Kidney (tissue), 14 donors: ENCODE data around the gene LUZP2. TPM values are rescaled to one million over a fixed set of nuclear protein-coding genes. Genes with fewer than 3 reads are reported as not detected.

Experiments
- DNase-seq, 5 donors: peaks; one replicate each; pipeline ENCODE4 v3.0.0-alpha.2; 2013 to 2020
- FAIRE-seq: peaks from 2 replicates; lab custom pipeline; 2012; peaks lifted over from hg19 to GRCh38; lab: Jason Lieb, UNC
- H3K27ac ChIP-seq, 2 donors: one replicate each; pipeline ENCODE4 v1.7.0; 2013; ENCODE audit warnings: low read depth in 2 of 2, low read length in 2 of 2, inconsistent platforms in 1 of 2
- H3K27me3 ChIP-seq: one replicate; pipeline ENCODE4 v1.7.1; 2013; ENCODE audit warnings: low read length, inconsistent platforms; ENCODE audit not compliant: control insufficient read depth, insufficient read depth
- H3K36me3 ChIP-seq, 3 donors: one replicate each; pipeline versions ENCODE4 v1.7.0 to v1.7.1; 2013; ENCODE audit warnings: low read length in 3 of 3, control low read depth in 1 of 3, inconsistent platforms in 1 of 3; ENCODE audit not compliant: insufficient read depth in 3 of 3, control insufficient read depth in 2 of 3
- H3K4me1 ChIP-seq, 3 donors: one replicate each; pipeline versions ENCODE4 v1.7.0 to v1.7.1; 2013; ENCODE audit warnings: low read length in 3 of 3, inconsistent platforms in 1 of 3, low read depth in 1 of 3; ENCODE audit not compliant: control insufficient read depth in 2 of 3, insufficient read depth in 2 of 3
- H3K4me3 ChIP-seq, 3 donors: one replicate each; pipeline versions ENCODE4 v1.7.0 to v1.8.1; 2013; ENCODE audit warnings: low read length in 3 of 3, control low read depth in 1 of 3, inconsistent platforms in 1 of 3
- H3K9ac ChIP-seq, 3 donors: one replicate each; pipeline versions ENCODE4 v1.7.0 to v1.7.1; 2013; ENCODE audit warnings: low read length in 3 of 3, control low read depth in 1 of 3, inconsistent platforms in 1 of 3
- H3K9me3 ChIP-seq, 3 donors: one replicate each; pipeline versions ENCODE4 v1.7.0 to v1.7.1; 2013; ENCODE audit warnings: low read length in 3 of 3, control low read depth in 1 of 3, inconsistent platforms in 1 of 3; ENCODE audit not compliant: control insufficient read depth in 2 of 3, insufficient read depth in 1 of 3
- CTCF ChIP-seq: IDR thresholded peaks from 3 replicates; pipeline ENCODE4 v1.5.1; 2012; ENCODE audit warnings: mild to moderate bottlenecking, moderate library complexity, borderline replicate concordance; ENCODE audit not compliant: insufficient read depth; ENCODE audit errors: extremely low read depth
- intact Hi-C: fragments of 100-400 bp; cut with DNase I; formaldehyde crosslinking; loops from one replicate; pipeline ENCODE4 v1.11.1; 2022
- polyA plus RNA-seq: library from polyadenylated mRNA; stranded (reverse); fragments of 350-450 nt; fragmentation: Illumina TruSeq; extraction: RNeasy Lipid Tissue Mini Kit (QIAGEN cat#74804); gene quantifications from one replicate; pipeline ENCODE4 v1.2.3, GENCODE V29; 2014; ENCODE audit warnings: low read depth, low replicate concordance; ENCODE audit not compliant: insufficient read depth
- total RNA-seq: library from RNA; stranded (reverse); fragmentation: NEBNext Ultra II Directional; extraction: Animal tissue kit (Norgen Biotek cat#: 25700); gene quantifications from one replicate; pipeline ENCODE4 v1.2.1, GENCODE V29; 2021
- donor health status: control.
- donor health status: control.
- donor health status: control.
- donor health status: control.
- donor health status: control.
- donor health status: DM: yes; HTN: yes; CAD: no.
- donor health status: Normal renal cell carcinoma (clear cell type).

LUZP2 gene
- total and polyA plus RNA-seq, 2 donors from 2014 or later, result 0.19 TPM; not detected in 1

- FAIRE-seq (no peak), DNase-seq (no peak)
- H3K27ac ChIP-seq, result no peak overlapping the region
- TF ChIP-seq CTCF, result no peak
- no peaks in the 10 kb centered on the region for H3K36me3 ChIP-seq
- H3K27me3 ChIP-seq, result no peaks in the 10 kb centered on the region
- intact Hi-C loops, result no loop called here
- H3K4me1 ChIP-seq, result peaks cover 0 to 4% (median 0%) of the 10 kb centered on the region in 3 donors
- no peak overlapping the region for H3K9ac ChIP-seq
- H3K4me3 ChIP-seq, result no peak overlapping the region
- no peaks in the 10 kb centered on the region for H3K9me3 ChIP-seq
These were observed 200.8 kb downstream of the LUZP2 start for GRCh38 chr11:24697522-24698111.

DNA sequence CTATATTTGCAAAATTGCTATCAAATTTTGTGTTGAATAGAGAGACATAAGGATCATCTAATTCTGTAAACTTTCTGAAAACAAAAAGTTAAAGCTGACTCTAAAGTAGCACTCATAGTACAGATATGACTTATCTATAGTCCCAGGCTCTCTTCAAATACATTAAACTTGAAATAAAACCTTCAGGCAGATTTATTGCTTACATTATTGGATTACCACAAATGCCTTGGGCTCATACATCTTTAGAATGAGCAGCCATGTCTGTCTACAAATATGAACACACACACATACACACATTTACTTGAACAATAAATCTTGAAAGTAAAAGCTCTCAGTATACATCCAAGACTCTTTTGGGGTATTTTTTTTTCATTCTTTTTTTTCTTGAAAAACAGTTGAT is 207.9 kb downstream of the LUZP2 start:
- H3K4me1 ChIP-seq, result no peaks in the 10 kb centered on the region
- no peaks in the 10 kb centered on the region for H3K9me3 ChIP-seq
- intact Hi-C loops, result no loop called here
- H3K27me3 ChIP-seq, result no peaks in the 10 kb centered on the region
- DNase-seq (no peak), FAIRE-seq (no peak)
- no peak for TF ChIP-seq CTCF
- no peak overlapping the region for H3K9ac ChIP-seq
- no peak overlapping the region for H3K27ac ChIP-seq
- H3K36me3 ChIP-seq, result no peaks in the 10 kb centered on the region
- H3K4me3 ChIP-seq, result no peak overlapping the region

DNA sequence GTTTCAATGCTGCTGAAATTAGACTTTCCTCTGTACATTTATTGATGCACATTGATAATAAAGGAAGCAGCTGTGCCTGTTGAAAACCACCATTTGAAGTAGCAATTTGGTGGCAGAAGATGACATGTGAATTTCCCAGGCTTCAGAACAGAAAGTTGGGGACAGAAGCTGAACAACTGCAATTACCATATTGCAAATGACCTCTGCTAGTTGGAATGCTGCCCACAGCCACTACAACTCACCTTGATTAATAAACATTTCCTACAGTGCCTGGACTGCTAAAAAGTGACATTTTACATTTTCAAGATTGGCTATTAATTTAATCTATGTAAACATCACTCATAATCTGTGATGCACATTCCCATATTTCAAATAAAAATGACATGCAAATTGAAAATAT is 208.6 kb downstream of the LUZP2 start:
- Histone ChIP-seq H3K9ac (no peak overlapping the region), H3K36me3 (no peaks in the 10 kb centered on the region), H3K27ac (no peak overlapping the region), H3K27me3 (no peaks in the 10 kb centered on the region), H3K9me3 (no peaks in the 10 kb centered on the region), H3K4me3 (no peak overlapping the region), H3K4me1 (no peaks in the 10 kb centered on the region)
- no peak for FAIRE-seq
- TF ChIP-seq CTCF, result no peak
- DNase-seq, result no peak
- intact Hi-C loops, result no loop called here

- Histone ChIP-seq H3K4me1 (no peaks in the 10 kb centered on the region), H3K36me3 (no peaks in the 10 kb centered on the region), H3K9ac (no peak overlapping the region), H3K27ac (no peak overlapping the region), H3K9me3 (no peaks in the 10 kb centered on the region), H3K27me3 (no peaks in the 10 kb centered on the region), H3K4me3 (no peak overlapping the region)
- intact Hi-C loops, result no loop called here
- TF ChIP-seq CTCF, result no peak
- FAIRE-seq (no peak), DNase-seq (no peak)
These were observed 211.8 kb downstream of the LUZP2 start for GRCh38 chr11:24708616-24709015.
